Activated CD4-positive, alpha-beta T cell treated with anti-CD3 and anti-CD28 coated beads, Interleukin-2, amount 50 U/mL, for 4 hours (primary cell): Measurements from ENCODE around the gene ADIPOR2.

Experiments
- DNase-seq, 2 experiments: peaks; one replicate each; pipeline ENCODE4 v3.0.0-alpha.2; 2020

ADIPOR2 gene

DNA sequence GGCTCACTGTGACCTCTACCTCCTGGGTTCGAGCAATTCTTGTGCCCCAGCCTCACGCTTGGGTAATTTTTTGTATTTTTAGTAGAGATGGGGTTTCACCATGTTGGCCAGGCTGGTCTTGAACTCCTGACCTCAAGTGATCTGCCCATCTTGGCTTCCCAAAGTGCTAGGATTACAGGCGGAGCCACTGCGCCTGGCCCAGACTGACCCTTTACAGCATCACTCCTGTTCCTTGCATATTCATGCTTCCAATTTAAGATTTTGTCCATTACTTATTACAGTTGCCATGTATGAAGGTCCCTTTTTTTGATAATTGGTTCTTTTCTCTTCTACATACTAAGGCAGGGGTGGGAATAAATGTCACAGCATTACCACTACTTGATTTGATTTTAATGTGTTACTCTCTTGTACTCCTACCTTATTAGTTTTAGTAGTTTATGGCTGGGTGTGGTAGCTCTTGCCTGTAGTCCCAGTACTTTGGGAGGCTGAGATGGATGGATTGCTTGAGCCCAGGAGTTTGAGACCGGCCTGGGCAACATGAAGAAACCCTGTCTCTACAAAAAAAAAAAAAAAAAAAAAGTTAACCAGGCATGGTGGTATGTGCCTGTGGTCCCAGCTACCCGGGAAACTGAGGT, 46.9 kb downstream of the ADIPOR2 start:
- DNase-seq, result no peak

DNA sequence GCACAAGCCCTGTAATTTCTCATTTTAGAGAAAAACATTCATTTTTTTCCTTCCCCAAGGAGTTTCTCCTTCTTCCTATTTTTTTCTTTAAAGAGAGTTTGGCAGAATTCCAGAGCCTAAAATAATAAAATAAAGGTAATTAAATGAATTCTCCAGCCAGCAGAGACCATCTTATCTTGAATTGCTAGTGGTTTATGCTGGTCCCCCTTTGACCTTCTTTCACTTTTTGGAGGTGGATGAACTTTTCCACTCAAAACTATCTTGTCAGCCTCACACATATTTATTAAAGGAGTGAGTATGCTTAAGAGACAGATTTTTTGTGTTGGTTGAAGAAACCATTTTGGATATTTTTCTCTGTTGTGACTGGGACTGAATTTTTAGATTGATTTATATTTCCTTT, 47.6 kb downstream of the ADIPOR2 start:
- no peak for DNase-seq

DNA sequence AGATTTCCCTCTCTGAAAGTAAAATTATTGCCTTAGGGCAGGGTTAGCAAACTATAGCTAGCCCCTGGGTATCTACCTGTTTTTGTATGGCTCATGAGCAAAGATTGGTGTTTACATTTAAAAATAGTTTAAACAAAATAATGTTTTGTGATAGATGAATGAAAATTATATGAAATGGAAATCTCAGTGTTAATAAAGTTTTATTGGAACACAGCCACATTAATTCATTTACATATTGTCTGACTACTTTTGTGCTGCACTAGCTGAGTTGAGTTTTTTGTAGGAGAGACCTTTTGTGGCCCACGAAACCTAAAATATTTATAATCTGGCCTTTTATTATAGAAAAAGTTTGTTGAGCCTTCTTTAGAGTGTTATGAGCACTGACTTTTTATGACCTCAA, 48.5 kb downstream of the ADIPOR2 start:
- DNase-seq, result no peak

DNA sequence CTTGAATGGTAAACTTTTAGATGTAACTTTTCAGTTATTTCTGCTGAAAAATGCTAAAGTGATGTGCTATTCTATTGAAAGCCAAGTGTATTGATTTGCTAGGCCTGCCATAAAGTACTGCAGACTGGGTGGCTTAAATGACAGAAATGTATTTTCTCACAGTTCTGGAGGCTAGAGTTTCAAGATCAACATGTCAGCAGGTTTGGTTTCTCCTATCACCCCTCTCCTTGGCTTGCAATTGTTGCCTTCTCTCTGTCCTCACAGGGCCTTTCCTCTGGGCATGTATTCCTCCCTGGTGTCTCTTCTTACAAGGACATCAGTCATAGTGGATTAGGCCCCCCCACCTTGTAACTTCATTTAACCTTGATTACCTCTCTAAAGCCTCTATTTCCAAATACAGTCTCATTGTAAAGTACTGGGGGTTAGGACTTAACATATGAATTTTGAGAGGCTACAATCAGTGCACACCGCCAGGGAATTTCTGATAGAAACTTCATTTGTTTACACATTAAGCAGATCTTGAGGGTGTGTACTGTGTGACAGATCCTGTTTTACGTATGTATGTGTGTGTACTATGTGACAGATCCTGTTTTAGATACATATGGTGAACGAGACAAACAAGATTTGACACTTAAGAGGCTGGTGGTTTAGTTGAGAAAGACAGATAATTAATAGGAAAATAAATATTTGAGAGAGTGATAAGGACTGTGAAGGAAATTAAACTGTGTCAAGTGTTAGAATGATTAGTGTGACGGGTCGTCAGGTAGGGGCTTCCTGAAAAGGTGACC, 49.5 kb downstream of the ADIPOR2 start:
- DNase-seq, result no peak

DNA sequence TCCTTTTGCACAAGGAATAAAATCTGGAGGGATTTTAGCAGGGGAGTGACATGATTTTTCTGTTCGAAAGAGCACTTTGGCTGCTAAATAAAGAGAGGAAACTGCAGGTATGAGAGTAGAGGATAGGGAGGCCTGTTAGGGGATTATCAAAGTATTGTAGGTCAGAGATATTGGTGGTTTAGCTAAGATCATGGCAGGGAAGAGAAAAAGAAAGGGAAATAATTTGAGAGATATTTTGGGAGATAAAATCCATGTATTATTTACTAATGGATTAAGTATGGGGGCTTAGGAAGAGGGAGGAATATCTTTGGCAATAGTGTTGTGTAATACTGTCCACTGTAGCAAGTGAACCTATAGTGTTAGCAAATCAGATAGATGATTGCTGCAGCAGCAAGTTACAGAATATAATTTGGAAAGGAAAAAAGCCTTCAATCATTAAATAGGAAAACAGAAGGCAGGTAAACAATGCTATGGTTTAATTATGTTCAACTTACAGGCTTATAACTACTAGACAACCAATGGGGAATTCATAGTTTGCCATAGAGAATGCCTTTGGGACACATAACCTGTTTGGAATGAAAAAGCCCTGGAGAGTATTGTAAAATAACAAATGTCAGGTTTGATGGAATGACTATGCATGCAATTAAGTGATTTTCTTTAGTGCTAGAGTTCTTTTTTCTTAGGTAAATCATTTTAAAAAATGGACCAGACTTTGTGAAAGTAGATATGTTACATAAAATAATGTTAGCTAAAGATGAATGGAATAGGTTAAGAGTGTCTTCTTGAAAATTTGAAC, 50.5 kb downstream of the ADIPOR2 start:
- DNase-seq, result no peak

DNA sequence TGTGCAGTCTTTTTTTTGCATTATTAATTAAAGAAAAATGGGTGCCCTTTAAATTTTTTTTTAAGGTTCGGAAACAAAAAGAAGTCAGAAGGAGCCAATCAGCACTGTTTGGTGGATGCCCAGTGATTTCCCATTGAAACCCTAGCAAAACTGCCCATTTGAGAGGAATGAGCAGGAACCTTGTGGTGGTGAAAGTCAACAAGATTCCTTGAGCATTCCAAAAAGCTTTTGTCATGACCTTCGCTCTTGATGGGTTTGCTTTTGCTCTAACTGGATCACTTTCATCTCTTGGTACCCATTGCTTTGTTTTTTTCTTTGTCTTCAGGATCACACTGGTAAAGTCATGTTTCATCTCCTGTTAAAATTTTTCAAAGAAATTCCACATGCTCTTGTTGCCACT, 54.1 kb downstream of the ADIPOR2 start:
- no peak for DNase-seq

DNA sequence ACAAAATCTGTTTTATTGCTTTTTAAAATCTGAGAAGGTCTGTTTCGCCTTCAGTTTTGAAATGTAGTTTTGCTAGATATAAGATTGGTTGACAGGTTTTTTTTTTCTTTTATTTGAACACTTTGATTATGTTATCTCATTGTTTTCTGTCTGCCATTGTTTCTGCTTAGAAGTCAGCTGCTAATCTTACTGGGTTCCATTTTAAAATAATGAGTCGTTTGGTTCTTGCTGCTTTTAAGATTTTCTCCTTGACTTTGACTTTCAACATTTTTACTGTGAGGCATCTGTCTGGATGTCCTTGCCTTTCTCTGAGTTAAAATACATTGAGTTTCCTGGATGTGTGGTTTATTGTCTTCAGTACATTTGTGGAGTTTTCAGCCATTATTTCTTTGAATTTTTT, 56.7 kb downstream of the ADIPOR2 start:
- no peak for DNase-seq

DNA sequence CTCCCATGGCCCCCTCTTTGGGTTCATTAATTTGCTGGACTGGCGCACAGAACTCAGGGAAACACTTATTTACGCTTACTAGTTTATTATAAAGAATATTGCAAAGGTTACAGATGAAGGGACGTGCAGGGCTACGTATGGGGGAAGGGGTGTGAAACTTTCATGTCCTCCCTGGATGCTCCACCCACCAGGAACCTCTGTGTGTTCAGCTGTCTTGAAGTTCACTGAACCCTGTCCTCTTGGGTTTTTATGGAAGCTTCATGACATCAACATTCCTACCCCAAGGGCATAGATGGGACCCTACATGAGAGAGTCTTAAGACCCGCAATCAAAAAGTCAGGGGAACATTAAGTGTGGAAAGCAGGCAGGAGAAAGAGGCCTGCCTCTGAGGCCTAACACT, 58.1 kb downstream of the ADIPOR2 start:
- no peak for DNase-seq

DNA sequence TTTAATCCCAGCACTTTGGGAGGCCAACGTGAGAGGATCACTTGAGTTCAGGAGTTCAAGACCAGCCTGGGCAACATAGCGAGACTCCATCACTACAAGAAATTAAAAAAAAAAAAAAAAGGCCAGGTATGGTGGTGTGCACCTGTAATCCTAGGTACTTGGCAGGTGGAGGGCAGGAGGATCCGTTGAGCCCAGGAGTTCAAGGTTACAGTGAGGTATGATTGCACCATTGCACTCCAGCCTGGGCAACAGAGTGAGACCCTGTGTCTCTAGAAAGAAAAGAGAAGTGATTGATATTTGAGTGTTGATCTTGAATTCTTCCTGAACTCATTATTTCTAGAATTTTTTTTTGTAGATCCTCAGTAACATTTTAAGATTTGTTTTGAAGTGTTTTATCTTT, 59.4 kb downstream of the ADIPOR2 start:
- no peak for DNase-seq

DNA sequence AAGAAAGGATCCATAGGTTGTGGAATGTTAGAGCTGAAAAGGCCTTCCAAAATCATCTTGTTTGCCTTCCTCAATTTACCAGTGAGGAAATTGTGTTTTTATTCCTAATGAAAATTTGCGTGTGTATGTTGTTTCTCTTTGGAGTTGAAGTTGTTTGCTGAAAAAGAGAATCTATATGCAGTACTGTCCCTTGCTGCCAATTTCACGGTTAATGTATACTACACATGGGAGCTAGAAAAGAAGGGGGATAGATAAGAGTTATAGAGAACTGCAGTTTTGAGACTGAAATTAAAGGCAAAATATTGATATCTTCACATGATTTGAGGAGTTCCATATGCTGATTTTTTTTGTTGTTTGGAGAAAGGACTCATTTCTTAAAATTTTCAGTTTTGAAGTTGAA, 67.5 kb downstream of the ADIPOR2 start:
- no peak for DNase-seq

DNA sequence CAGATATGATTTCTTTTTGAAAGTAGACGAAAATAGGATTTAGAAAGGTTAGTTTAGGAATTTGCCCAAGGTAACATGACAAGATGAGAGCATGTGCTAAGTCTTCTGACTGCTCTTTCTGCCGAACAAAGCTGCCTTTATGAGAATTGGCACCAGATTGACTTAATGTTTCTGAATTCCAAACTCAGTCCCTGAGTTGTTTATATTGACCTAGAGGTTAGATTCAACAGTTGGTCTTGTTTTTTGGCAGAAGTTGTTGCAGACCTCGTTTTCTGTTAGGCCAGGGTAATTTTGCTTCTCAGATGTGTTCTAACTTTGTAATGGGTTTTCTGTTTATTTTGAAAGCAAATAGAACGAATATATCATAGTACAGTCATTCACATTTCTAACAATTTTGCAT, 68.0 kb downstream of the ADIPOR2 start:
- DNase-seq, result no peak

DNA sequence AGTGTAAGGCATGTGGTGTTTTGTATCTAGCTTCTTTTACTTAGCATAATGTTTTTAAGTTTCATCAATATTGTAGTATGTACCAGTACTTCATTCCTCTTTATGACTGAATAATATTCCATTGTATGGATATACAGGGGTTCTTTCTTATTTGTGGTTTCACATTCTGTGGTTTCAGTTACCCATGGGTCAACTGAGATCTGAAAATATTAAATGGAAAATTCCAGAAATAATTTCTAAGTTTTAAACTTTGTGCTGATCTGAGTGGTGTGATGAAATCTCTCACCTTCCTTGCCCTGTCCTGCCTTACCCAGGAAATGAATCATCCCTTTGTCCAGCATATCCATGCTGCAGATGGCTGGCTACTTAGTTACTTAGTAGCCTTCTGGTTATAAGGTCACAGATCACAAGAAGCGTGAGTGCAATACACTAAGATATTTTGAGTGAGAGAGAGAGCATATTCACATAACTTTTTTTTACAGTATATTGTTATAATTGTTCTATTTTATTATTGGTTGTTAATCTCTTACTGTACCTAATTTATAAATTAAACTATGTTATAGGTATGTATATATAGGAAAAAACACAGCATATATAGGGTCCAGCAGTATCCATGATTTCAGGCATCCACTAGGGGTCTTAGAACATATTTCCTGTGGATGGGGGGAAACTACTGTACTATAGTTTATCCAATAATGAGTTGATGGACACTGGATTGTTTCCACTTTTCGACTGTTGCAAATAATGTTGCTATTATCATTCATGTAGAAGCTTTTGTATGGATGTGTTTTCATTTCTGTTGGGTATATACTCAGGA, 69.9 kb downstream of the ADIPOR2 start:
- no peak for DNase-seq

DNA sequence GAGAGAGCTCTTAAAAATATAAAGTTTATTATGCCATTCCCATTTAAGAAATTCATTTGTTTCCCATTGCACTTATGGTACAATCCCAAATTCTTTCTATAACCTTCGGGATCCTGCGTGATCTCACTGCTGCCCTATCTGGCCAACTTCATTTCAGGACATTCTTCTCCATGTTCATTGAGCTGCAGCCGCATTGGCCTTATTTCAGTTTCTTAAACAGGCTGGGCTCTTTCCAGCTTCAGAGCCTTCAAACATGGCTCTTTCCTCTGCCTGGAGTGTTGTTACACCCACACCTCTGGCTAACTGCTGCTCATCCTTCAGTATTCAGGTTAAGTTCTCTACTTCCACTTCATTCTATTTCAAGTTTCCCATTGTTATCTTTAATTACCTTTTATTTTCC, 71.0 kb downstream of the ADIPOR2 start:
- no peak for DNase-seq

DNA sequence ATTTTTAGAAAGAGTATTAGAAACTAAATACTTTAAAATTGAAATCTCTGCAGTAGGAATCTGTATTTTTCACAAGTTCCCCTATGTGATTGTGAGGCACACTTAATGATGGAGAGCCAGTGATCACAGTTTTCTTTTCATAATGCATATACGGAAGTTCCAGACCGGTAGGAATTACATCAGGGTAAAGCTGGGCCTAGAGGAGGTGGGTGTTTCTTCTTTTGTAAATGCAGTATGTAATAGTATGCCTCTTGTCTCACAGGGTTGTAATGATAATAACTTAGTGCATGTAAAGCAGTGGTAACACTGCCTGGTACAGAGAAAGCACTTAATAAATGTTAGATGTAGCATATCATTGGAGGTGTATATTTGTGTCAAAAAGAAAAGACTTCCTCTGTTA, 72.3 kb downstream of the ADIPOR2 start:
- no peak for DNase-seq

DNA sequence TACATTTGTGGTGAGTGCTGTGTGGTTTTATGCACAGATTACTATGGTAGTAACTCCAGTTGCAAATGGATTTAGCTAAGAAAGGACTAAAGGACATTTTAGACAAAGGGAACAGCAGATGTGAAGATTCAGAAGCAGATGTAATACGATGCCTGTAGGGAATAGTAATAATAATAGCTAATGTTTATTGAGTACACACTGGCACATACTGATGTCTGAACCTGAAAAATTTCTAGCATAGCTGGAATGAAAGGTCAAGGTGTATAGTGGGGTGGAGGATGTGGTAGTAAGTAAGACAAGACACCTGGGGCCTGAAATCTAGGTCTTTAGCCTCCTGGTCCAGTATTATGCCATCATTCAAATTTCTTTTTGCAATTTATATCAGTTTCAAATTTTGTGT, 75.2 kb downstream of the ADIPOR2 start:
- DNase-seq, result no peak

DNA sequence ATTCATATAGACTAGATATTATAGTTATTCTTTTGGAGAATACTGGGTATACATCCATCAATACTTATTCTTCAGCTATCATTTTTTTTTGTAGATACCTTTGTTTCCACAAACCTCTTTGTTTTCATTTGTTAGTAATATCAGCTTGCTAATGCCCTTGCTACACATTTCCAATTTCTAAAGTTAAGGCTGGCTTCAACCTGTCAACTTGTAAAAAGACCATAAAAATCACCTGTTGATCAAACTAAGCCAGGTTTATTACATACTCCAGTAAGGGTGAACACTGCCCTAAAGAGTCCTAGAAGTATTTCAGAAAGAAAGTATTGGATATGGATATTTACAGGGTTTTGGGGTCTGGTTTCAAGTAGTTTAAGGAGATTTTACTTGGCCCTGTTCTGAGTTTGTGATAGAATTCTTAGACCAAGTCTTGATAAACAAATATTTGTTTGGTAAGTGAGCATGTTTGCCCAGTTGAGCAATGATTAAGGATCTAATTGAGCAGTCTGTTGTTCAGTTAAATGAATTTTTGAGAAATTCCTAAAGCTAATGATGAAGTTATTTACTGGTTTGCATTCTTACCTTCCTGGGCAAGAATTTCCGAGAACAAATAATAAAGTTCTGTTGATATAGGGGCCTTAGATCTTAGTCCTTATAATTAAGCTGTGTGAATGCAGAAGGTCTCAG, 76.7 kb downstream of the ADIPOR2 start:
- no peak for DNase-seq

DNA sequence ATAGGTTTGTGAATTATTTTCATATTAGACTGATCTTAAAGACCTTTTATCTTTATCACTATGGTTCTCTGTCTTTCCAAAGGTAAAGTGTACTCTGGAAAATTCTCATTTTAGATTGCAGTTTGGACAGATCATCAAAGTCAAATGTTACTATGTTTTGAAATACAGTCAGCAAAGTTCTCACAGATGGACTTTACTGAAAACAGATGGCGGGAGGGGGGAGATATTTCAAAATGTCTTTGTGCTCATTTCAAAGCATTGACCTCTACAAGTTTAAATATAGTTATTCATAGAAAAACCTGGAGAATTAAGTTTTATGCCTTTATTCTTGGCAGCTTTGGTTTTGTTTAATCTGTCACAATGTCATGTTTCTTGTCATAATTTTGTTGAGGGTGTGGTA, 77.7 kb downstream of the ADIPOR2 start:
- DNase-seq, result no peak

DNA sequence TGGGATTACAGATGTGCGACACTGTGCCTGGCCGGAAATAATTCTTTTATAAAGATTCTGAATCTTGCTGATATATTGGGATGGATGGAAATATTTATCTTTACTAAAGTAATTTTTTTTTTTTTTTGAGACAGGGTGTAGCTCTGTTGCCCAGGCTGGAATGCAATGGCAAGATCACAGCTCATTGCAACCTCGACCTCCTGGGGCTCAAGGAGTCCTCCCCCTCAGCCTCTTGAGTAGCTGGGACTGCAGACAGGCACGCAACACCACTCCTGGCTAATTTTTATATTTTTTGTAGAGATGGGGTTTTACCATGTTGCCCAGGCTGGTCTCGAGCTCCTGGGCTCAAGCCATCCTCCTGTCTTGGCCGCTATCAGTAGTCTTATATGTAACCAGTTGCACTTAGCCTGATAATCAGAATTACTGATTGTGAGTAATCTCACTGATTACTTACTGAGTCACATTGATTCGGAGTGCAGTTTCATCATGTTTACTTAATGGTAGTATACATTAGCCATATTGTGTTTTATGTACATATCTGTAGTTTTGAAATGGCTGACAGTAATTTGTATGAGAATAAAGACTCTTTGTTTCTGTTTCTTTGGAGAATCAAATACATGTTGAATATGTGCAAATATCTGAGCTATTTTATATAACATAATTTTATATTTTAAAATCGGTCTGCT, 79.1 kb downstream of the ADIPOR2 start:
- no peak for DNase-seq

DNA sequence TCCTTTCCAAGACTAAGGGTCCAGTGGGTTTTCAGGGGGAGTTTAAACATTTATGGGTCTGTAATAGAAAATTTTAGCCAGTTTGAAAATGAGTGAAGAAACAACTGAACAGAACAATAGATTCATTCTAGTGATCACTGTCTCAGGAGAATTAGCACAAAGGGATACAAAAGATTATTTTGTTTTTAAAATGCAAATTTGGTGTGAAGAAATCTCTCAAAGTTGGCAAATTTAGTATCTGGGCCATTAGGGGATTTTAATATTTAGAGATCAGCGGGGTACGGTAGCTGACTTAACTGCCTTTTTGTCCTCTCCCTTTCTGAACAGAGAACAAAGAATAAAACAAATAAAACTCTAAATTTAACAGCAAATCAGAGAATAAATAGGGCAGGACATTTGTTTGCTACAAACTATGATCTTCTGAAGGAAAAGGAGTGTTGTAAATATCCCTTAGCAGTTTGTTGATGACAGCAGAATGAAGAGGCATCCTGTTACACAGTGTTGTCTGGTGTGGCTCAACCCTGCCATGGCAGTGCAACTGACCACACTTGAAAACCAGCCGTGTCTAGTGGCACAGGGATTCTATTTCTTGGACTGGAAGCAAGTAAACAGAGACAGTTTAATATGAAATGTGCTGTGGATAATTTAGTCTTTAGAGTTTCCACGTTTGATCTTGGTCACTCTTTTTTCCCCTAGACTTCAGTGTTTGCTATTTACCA, 83.2 kb downstream of the ADIPOR2 start:
- DNase-seq, result no peak

DNA sequence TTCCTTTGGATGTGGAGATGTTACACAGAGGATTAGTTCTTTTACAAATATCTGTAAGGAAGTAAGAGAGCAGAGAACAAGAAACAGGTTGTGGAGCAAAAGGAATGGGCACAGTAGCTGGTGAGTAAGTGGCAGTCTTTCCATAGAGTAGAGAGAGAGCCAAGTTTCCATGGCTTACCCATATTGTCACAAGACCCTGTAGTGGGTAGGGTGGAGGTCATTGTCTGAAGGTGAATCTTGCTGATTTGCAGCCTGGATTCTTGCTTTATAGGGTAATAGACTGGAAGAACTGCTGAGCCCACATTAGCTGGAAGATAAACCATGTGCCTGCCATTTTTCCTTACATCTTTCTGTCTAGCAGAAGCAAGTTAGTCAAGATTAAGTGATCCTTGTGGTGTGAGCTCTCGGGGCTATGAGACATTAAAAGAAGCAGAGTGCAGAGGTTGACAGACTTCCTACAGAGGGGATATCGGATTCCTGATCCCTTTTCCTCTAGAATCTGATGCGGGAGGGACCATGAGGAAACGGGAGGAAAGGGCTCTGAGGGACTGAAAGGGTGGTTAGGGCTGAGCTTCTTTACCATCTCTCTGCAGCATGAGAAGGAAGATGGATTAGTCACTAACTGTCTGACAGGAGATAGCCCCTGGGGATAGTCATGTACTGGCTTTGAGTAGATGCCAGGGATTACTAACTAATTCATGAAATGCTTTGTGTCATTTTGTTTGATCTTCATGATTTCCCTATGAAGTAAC, 85.5 kb downstream of the ADIPOR2 start:
- DNase-seq, result no peak
